K562 (cell line): ENCODE measurements around the gene AGFG1. TPM values are rescaled to one million over a fixed set of nuclear protein-coding genes. Genes with fewer than 3 reads are reported as not detected.

Experiments used
- C11orf30 ChIP-seq: fragments of 450-650 bp; IDR thresholded peaks from 2 replicates; pipeline ENCODE4 v1.6.1; 2016; ENCODE audit warnings: low read depth, mild to moderate bottlenecking
- E2F3 ChIP-seq: fragments of 250-450 bp; sonication (Bioruptor Pico); IDR thresholded peaks from 2 replicates; pipeline ENCODE4 v1.4.0; 2020; ENCODE audit warnings: mild to moderate bottlenecking
- LARP7 ChIP-seq: fragments of 450-650 bp; IDR thresholded peaks from 2 replicates; pipeline ENCODE4 v1.6.1; 2016
- LEF1 ChIP-seq: fragments of 450-650 bp; IDR thresholded peaks from 2 replicates; pipeline ENCODE4 v1.6.1; 2016; ENCODE audit warnings: mild to moderate bottlenecking
- NBN ChIP-seq: fragments of 450-650 bp; IDR thresholded peaks from 2 replicates; pipeline ENCODE4 v1.6.1; 2016; ENCODE audit warnings: low read depth, mild to moderate bottlenecking
- NFIC ChIP-seq: fragments of 450-650 bp; IDR thresholded peaks from 2 replicates; pipeline ENCODE4 v1.6.1; 2017; ENCODE audit warnings: mild to moderate bottlenecking, inconsistent platforms
- NR2C1 ChIP-seq, 2 experiments: fragments of 450-650 bp; IDR thresholded peaks; 2 replicates each; pipeline ENCODE4 v1.6.1; 2017; ENCODE audit warnings: mild to moderate bottlenecking in 2 of 2, antibody characterized with exemption in 1 of 2, inconsistent platforms in 1 of 2, missing compliant biosample characterization in 1 of 2, missing genetic modification characterization in 1 of 2
- NR2F6 ChIP-seq: fragments of 450-650 bp; formaldehyde crosslinking; IDR thresholded peaks from 2 replicates; pipeline ENCODE4 v1.4.0; 2020; ENCODE audit warnings: mild to moderate bottlenecking
- POLR2B ChIP-seq: fragments of 450-650 bp; IDR thresholded peaks from 2 replicates; pipeline ENCODE4 v1.6.1; 2018; ENCODE audit warnings: low read depth; ENCODE audit not compliant: partially characterized antibody
- POLR3G ChIP-seq: IDR thresholded peaks from 2 replicates; pipeline ENCODE4 v1.6.1; 2011; ENCODE audit not compliant: insufficient read length, insufficient replicate concordance; ENCODE audit errors: extremely low read depth
- RUNX1 ChIP-seq: sonication (generic); IDR thresholded peaks from 2 replicates; pipeline ENCODE4 v1.6.1; 2016; ENCODE audit warnings: antibody characterized with exemption, low read depth
- SIRT6 ChIP-seq: IDR thresholded peaks from one replicate; pipeline ENCODE4 v1.6.1; 2012; ENCODE audit warnings: low read depth, mild to moderate bottlenecking, control low read depth, inconsistent platforms, low read length, moderate library complexity
- SMAD1 ChIP-seq: fragments of 150-350 bp; IDR thresholded peaks from 2 replicates; pipeline ENCODE4 v1.6.1; 2014; ENCODE audit warnings: low read length, low read depth; ENCODE audit not compliant: partially characterized antibody
- SMAD4 ChIP-seq: fragments of 250-450 bp; sonication (Bioruptor Pico); conservative IDR thresholded peaks from 2 replicates; pipeline ENCODE4 v1.8.0; 2021; ENCODE audit warnings: inconsistent platforms, mild to moderate bottlenecking, moderate library complexity
- SMARCC2 ChIP-seq: fragments of 450-650 bp; IDR thresholded peaks from 2 replicates; pipeline ENCODE4 v1.6.1; 2017; ENCODE audit warnings: antibody characterized with exemption, moderate library complexity, mild to moderate bottlenecking, low read depth
- TARDBP ChIP-seq: fragments of 450-650 bp; IDR thresholded peaks from 2 replicates; pipeline ENCODE4 v1.6.1; 2016
- TBL1XR1 ChIP-seq, 2 experiments: IDR thresholded peaks; 2 replicates each; pipeline ENCODE4 v1.6.1; 2012; ENCODE audit warnings: improper control_type of control experiment in 2 of 2, low read length in 2 of 2, mild to moderate bottlenecking in 1 of 2
- TBP ChIP-seq: optimal IDR thresholded peaks from 2 replicates; pipeline ENCODE3; 2011; ENCODE audit warnings: low read depth, low read length, improper control_type of control experiment
- ZBED1 ChIP-seq: IDR thresholded peaks from 2 replicates; pipeline ENCODE4 v1.6.1; 2014
- ZKSCAN3 ChIP-seq: fragments of 250-450 bp; sonication (Bioruptor Pico); IDR thresholded peaks from 2 replicates; pipeline ENCODE4 v1.4.0; 2020
- polyA plus RNA-seq, 8 experiments: library from polyadenylated mRNA; depleted of rRNA in 4 of 8; stranded (reverse) in 5 of 8; unstranded in 3 of 8; fragments of >200 nt; fragmentation: Nextera tagmentation in 2 of 8; fragmentation: Illumina TruSeq in 1 of 8; extraction: Ambion mirVana in 2 of 8; extraction: Trizol in 1 of 8; gene quantifications; 2 replicates each; pipeline versions ENCODE4 v1.2.1 to v1.2.3, GENCODE V29; 2011 to 2014; ENCODE audit warnings: inconsistent platforms in 1 of 8, missing spikeins in 1 of 8
- total RNA-seq, 7 experiments: library from RNA; depleted of rRNA in 6 of 7; stranded (reverse); fragments of >200 nt in 6 of 7; fragmentation: Illumina TruSeq in 2 of 7; extraction: Trizol in 2 of 7; gene quantifications; 2 replicates each; pipeline versions ENCODE4 v1.2.1 to v1.2.3, GENCODE V29; 2011 to 2021; ENCODE audit warnings: low replicate concordance in 1 of 7
- TF ChIP-seq, protein P1 (sequence below): IDR thresholded peaks from 2 replicates; pipeline ENCODE4 v1.6.1; 2011; ENCODE audit not compliant: insufficient read length; ENCODE audit errors: extremely low read depth
- TF ChIP-seq, protein P2 (sequence below): sonication (generic); formaldehyde crosslinking; IDR thresholded peaks from 2 replicates; pipeline ENCODE4 v1.8.1; 2022; ENCODE audit warnings: missing genetic modification reagents
- TF ChIP-seq, protein P3 (sequence below): fragments of 250-450 bp; sonication (Bioruptor Pico); IDR thresholded peaks from 2 replicates; pipeline ENCODE4 v1.4.0; 2020; ENCODE audit warnings: mild to moderate bottlenecking, moderate library complexity
- TF ChIP-seq, protein P4 (sequence below): fragments of 450-650 bp; formaldehyde crosslinking; IDR thresholded peaks from 2 replicates; pipeline ENCODE4 v1.4.0; 2020; ENCODE audit warnings: mild to moderate bottlenecking, mixed read lengths
- TF ChIP-seq, protein P5 (sequence below): fragments of 450-650 bp; conservative IDR thresholded peaks from 2 replicates; pipeline ENCODE4 v1.6.1; 2016; ENCODE audit warnings: missing genetic modification characterization, low read depth, mild to moderate bottlenecking, missing compliant biosample characterization, moderate library complexity

Gene AGFG1
- total and polyA plus RNA-seq, 9 of the 15 experiments (the other 6 are each of a cell fraction or from before 2014, with no cell fraction given), result 11.2 to 97.5 (median 36.0) TPM

DNA sequence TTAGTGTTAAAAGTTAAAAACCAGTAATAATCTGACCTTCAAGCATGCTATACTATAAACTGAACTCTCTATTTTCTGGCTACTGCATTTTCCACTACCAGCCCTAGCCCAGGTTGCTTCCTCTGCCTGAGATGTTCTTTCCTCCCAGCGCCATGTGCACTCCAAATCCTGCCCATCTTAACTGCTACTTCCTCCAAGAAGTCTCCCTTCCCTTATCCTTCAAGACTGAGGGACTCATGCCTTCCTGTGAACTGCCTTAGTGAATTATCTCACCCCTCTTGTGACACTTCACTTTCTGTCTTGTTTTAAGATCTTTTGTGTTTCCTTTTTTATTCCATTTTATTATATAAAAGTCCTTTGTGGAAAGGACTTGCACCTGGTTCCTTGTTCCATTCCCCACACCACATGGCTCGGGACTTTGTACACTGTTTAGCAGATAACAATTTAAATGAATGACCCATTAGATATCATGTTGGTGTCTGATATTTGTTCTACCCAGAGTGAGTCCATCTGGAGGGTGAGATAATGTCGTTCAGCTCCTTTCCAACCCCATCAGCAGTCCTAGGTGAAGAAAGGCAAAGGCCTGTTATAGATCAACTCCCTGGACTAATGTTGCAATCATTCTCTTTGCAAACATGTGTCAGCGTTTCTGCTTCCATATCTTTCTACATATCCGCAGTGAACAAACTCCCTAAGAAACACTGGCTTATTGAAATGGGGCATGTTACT, 20.9 kb upstream of the AGFG1 start (continued):
- no peak for TF ChIP-seq SIRT6
- TF ChIP-seq NR2F6 (CRISPR knock-in tag), result no peak
- TF ChIP-seq, protein P1, sequence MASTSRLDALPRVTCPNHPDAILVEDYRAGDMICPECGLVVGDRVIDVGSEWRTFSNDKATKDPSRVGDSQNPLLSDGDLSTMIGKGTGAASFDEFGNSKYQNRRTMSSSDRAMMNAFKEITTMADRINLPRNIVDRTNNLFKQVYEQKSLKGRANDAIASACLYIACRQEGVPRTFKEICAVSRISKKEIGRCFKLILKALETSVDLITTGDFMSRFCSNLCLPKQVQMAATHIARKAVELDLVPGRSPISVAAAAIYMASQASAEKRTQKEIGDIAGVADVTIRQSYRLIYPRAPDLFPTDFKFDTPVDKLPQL, result no peak
- TF ChIP-seq, protein P2, sequence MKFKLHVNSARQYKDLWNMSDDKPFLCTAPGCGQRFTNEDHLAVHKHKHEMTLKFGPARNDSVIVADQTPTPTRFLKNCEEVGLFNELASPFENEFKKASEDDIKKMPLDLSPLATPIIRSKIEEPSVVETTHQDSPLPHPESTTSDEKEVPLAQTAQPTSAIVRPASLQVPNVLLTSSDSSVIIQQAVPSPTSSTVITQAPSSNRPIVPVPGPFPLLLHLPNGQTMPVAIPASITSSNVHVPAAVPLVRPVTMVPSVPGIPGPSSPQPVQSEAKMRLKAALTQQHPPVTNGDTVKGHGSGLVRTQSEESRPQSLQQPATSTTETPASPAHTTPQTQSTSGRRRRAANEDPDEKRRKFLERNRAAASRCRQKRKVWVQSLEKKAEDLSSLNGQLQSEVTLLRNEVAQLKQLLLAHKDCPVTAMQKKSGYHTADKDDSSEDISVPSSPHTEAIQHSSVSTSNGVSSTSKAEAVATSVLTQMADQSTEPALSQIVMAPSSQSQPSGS (CRISPR knock-in tag), result no peak
- no peak for TF ChIP-seq E2F3 (CRISPR knock-in tag)
- TF ChIP-seq C11orf30, result peak; percentile 92
- peak; percentile 90 for TF ChIP-seq SMAD4 (CRISPR knock-in tag)
- peak; percentile 98 for TF ChIP-seq LEF1
- TF ChIP-seq POLR2B, result no peak
- TF ChIP-seq ZKSCAN3 (CRISPR knock-in tag), result no peak
- TF ChIP-seq NR2C1 (IDR thresholded peaks at IDR 0.05), result no peak
- peak; percentile 47; the same call in 1 of the 2 replicates for TF ChIP-seq NR2C1 (tag; IDR thresholded peaks at IDR 0.05)
- peak; percentile 93 for TF ChIP-seq NFIC
- no peak for TF ChIP-seq ZBED1
- peak; percentile 96 for TF ChIP-seq NBN
- TF ChIP-seq, protein P3, sequence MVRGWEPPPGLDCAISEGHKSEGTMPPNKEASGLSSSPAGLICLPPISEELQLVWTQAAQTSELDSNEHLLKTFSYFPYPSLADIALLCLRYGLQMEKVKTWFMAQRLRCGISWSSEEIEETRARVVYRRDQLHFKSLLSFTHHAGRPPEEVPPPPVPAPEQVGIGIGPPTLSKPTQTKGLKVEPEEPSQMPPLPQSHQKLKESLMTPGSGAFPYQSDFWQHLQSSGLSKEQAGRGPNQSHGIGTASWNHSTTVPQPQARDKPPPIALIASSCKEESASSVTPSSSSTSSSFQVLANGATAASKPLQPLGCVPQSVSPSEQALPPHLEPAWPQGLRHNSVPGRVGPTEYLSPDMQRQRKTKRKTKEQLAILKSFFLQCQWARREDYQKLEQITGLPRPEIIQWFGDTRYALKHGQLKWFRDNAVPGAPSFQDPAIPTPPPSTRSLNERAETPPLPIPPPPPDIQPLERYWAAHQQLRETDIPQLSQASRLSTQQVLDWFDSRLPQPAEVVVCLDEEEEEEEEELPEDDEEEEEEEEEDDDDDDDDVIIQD, result no peak
- peak; percentile 95 for TF ChIP-seq SMARCC2
- TF ChIP-seq SMAD1, result peak; percentile 49
- no peak for TF ChIP-seq RUNX1
- TF ChIP-seq, protein P4, sequence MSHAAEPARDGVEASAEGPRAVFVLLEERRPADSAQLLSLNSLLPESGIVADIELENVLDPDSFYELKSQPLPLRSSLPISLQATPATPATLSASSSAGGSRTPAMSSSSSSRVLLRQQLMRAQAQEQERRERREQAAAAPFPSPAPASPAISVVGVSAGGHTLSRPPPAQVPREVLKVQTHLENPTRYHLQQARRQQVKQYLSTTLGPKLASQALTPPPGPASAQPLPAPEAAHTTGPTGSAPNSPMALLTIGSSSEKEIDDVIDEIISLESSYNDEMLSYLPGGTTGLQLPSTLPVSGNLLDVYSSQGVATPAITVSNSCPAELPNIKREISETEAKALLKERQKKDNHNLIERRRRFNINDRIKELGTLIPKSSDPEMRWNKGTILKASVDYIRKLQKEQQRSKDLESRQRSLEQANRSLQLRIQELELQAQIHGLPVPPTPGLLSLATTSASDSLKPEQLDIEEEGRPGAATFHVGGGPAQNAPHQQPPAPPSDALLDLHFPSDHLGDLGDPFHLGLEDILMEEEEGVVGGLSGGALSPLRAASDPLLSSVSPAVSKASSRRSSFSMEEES (CRISPR knock-in tag), result no peak
- peak; percentile 24 for TF ChIP-seq TBP
- no peak for TF ChIP-seq LARP7
- peak; percentile 85 for TF ChIP-seq TARDBP
- TF ChIP-seq POLR3G, result no peak
- TF ChIP-seq TBL1XR1 (IDR thresholded peaks at IDR 0.05; ENCODE audit: low read length in 2 of 2), result peak in 1 of 2 experiments; percentile 95; a peak in 3 of 4 replicates
- TF ChIP-seq, protein P5, sequence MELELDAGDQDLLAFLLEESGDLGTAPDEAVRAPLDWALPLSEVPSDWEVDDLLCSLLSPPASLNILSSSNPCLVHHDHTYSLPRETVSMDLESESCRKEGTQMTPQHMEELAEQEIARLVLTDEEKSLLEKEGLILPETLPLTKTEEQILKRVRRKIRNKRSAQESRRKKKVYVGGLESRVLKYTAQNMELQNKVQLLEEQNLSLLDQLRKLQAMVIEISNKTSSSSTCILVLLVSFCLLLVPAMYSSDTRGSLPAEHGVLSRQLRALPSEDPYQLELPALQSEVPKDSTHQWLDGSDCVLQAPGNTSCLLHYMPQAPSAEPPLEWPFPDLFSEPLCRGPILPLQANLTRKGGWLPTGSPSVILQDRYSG (tag), result no peak
